K562 (cell line): ENCODE results near the gene IQCC. TPM values are rescaled to one million over a fixed set of nuclear protein-coding genes. Genes with fewer than 3 reads are reported as not detected.

Experiments used
- BCOR ChIP-seq: fragments of 450-650 bp; IDR thresholded peaks from 2 replicates; pipeline ENCODE4 v1.6.1; 2016
- BRD4 ChIP-seq: fragments of 200-600 bp; sonication (generic); IDR thresholded peaks from 2 replicates; pipeline ENCODE4 v1.6.1; 2017; ENCODE audit warnings: inconsistent platforms
- LCOR ChIP-seq: sonication (generic); formaldehyde crosslinking; IDR thresholded peaks from 2 replicates; pipeline ENCODE4 v1.8.0; 2022; ENCODE audit warnings: mild to moderate bottlenecking, missing genetic modification reagents
- NR2F6 ChIP-seq: fragments of 450-650 bp; formaldehyde crosslinking; IDR thresholded peaks from 2 replicates; pipeline ENCODE4 v1.4.0; 2020; ENCODE audit warnings: mild to moderate bottlenecking
- SIN3A ChIP-seq, 2 experiments: fragments of 150-350 bp in 1 of 2; IDR thresholded peaks; 2 replicates each; pipeline ENCODE4 v1.6.1; 2011 to 2016; ENCODE audit warnings: borderline replicate concordance in 2 of 2, low read depth in 2 of 2, low read length in 2 of 2, mild to moderate bottlenecking in 2 of 2, moderate library complexity in 2 of 2; ENCODE audit not compliant: control insufficient read depth in 1 of 2
- TEAD4 ChIP-seq, 2 experiments: sonication (generic) in 1 of 2; formaldehyde crosslinking in 1 of 2; IDR thresholded peaks; 2 replicates each; pipeline versions ENCODE4 v1.6.1 to v1.8.0; 2012 to 2022; ENCODE audit warnings: borderline replicate concordance in 1 of 2, inconsistent platforms in 1 of 2, low read length in 1 of 2, mild to moderate bottlenecking in 1 of 2, missing genetic modification reagents in 1 of 2
- polyA plus RNA-seq, 8 experiments: library from polyadenylated mRNA; depleted of rRNA in 4 of 8; stranded (reverse) in 5 of 8; unstranded in 3 of 8; fragments of >200 nt; fragmentation: Nextera tagmentation in 2 of 8; fragmentation: Illumina TruSeq in 1 of 8; extraction: Ambion mirVana in 2 of 8; extraction: Trizol in 1 of 8; gene quantifications; 2 replicates each; pipeline versions ENCODE4 v1.2.1 to v1.2.3, GENCODE V29; 2011 to 2014; ENCODE audit warnings: inconsistent platforms in 1 of 8, missing spikeins in 1 of 8
- total RNA-seq, 7 experiments: library from RNA; depleted of rRNA in 6 of 7; stranded (reverse); fragments of >200 nt in 6 of 7; fragmentation: Illumina TruSeq in 2 of 7; extraction: Trizol in 2 of 7; gene quantifications; 2 replicates each; pipeline versions ENCODE4 v1.2.1 to v1.2.3, GENCODE V29; 2011 to 2021; ENCODE audit warnings: low replicate concordance in 1 of 7
- TF ChIP-seq, protein P1 (sequence below), 2 experiments: fragments of 450-650 bp in 1 of 2; IDR thresholded peaks; 2 replicates each; pipeline ENCODE4 v1.6.1; 2011 to 2017; ENCODE audit warnings: low read depth in 2 of 2, antibody characterized with exemption in 1 of 2, borderline replicate concordance in 1 of 2, low read length in 1 of 2, mild to moderate bottlenecking in 1 of 2, mixed read lengths in 1 of 2; ENCODE audit not compliant: control insufficient read depth in 1 of 2
- TF ChIP-seq, protein P2 (sequence below): conservative IDR thresholded peaks from 2 replicates; pipeline ENCODE4 v1.6.1; 2011; ENCODE audit warnings: low read depth, mild to moderate bottlenecking, low read length; ENCODE audit not compliant: control insufficient read depth
- TF ChIP-seq, protein P3 (sequence below): sonication (generic); formaldehyde crosslinking; IDR thresholded peaks from 2 replicates; pipeline ENCODE4 v1.8.1; 2022; ENCODE audit warnings: missing genetic modification reagents

Gene IQCC
- total and polyA plus RNA-seq, 9 of the 15 experiments (the other 6 are each of a cell fraction or from before 2014, with no cell fraction given) = 8.1 to 16.5 (median 10.7) TPM

DNA sequence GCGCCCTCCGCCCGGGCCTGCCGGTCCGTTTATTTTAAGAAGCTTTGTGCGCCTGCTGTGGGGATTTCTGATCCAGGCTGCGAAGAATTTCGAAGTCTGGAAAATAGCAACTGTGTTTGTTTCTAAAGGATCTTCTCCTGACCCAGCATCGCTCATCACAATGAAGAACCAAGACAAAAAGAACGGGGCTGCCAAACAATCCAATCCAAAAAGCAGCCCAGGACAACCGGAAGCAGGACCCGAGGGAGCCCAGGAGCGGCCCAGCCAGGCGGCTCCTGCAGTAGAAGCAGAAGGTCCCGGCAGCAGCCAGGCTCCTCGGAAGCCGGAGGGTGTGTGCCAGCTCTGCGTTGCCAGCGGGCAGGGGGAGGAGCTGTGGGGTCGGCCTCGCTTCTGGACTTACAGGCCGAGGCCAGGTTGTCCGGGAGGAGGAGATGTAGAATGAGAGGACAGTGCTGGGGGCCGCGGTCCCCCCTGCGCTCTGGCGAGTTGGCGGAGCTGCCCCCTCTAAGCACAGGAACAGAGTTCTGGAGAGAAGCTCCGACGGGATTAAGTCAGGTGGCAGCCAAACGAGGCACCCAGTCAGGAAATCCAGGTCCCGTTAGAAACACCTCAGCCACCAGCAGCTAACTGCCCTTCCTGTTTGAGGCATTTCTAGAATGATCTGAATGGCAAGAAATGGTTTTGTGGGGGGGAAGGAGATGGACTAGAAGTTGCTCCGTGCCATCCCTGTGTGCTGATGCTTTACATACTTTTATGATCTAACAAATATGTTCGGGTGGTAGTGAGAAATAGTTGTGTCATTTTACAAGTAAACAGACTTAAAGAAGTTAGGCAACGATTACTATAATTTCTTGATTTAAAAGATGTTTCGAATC lies 25.0 kb upstream of the IQCC start (continued):
- TF ChIP-seq, protein P1, sequence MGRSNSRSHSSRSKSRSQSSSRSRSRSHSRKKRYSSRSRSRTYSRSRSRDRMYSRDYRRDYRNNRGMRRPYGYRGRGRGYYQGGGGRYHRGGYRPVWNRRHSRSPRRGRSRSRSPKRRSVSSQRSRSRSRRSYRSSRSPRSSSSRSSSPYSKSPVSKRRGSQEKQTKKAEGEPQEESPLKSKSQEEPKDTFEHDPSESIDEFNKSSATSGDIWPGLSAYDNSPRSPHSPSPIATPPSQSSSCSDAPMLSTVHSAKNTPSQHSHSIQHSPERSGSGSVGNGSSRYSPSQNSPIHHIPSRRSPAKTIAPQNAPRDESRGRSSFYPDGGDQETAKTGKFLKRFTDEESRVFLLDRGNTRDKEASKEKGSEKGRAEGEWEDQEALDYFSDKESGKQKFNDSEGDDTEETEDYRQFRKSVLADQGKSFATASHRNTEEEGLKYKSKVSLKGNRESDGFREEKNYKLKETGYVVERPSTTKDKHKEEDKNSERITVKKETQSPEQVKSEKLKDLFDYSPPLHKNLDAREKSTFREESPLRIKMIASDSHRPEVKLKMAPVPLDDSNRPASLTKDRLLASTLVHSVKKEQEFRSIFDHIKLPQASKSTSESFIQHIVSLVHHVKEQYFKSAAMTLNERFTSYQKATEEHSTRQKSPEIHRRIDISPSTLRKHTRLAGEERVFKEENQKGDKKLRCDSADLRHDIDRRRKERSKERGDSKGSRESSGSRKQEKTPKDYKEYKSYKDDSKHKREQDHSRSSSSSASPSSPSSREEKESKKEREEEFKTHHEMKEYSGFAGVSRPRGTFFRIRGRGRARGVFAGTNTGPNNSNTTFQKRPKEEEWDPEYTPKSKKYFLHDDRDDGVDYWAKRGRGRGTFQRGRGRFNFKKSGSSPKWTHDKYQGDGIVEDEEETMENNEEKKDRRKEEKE (IDR thresholded peaks at IDR 0.05; ENCODE audit: borderline replicate concordance in 1 of 2, control insufficient read depth in 1 of 2, low read depth in 2 of 2, low read length in 1 of 2) = 0 out of 4 replicates have a peak, but pooled peaks of 1 of the 2 experiments have one; percentile 36
- TF ChIP-seq, protein P2, sequence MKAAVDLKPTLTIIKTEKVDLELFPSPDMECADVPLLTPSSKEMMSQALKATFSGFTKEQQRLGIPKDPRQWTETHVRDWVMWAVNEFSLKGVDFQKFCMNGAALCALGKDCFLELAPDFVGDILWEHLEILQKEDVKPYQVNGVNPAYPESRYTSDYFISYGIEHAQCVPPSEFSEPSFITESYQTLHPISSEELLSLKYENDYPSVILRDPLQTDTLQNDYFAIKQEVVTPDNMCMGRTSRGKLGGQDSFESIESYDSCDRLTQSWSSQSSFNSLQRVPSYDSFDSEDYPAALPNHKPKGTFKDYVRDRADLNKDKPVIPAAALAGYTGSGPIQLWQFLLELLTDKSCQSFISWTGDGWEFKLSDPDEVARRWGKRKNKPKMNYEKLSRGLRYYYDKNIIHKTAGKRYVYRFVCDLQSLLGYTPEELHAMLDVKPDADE = 0 out of 2 replicates have a peak, but pooled peaks have one; percentile 20
- TF ChIP-seq BRD4 (no peak), BCOR (no peak), SIN3A (IDR thresholded peaks at IDR 0.05; ENCODE audit: borderline replicate concordance in 2 of 2, control insufficient read depth in 1 of 2, low read depth in 2 of 2, low read length in 2 of 2) (0 out of 4 replicates have a peak, but pooled peaks of 1 of the 2 experiments have one; percentile 51), TEAD4 (IDR thresholded peaks at IDR 0.05; ENCODE audit: low read length) (no peak), TEAD4 (CRISPR knock-in tag; IDR thresholded peaks at IDR 0.05; ENCODE audit: borderline replicate concordance) (0 out of 2 replicates have a peak, but pooled peaks have one; percentile 44), NR2F6 (CRISPR knock-in tag) (no peak), LCOR (CRISPR knock-in tag) (0 out of 2 replicates have a peak, but pooled peaks have one; percentile 32)
- TF ChIP-seq, protein P3, sequence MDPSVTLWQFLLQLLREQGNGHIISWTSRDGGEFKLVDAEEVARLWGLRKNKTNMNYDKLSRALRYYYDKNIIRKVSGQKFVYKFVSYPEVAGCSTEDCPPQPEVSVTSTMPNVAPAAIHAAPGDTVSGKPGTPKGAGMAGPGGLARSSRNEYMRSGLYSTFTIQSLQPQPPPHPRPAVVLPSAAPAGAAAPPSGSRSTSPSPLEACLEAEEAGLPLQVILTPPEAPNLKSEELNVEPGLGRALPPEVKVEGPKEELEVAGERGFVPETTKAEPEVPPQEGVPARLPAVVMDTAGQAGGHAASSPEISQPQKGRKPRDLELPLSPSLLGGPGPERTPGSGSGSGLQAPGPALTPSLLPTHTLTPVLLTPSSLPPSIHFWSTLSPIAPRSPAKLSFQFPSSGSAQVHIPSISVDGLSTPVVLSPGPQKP (CRISPR knock-in tag) = no peak
